ENCODE results near the gene TARBP2.
"Not testable (repeated sequence)": the region's sequence is repeated elsewhere in the genome, so short reads cannot be mapped to it uniquely, and the experiment has no call there.

TARBP2 gene

GRCh38 chr12:53476769-53477209, 24.3 kb upstream of the TARBP2 start:
- peak; percentile 46 for DNase-seq

GRCh38 chr12:53478865-53479264, 22.2 kb upstream of the TARBP2 start:
- no peak for DNase-seq

DNA sequence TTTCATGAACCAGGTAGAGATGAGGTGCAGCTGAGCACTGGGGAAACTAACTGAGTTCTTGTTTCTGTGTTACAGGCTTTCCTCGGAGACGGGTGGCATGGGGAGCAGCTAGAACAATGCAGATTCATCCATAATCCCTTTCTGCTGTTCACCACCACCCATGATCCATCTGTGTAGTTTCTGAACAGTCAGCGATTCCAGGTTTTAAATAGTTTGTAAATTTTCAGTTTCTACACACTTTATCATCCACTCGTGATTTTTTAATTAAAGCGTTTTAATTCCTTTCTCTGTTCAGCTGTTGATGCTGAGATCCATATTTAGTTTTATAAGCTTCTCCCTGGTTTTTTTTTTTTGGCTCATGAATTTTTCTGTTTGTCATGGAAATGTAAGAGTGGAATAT, 21.8 kb upstream of the TARBP2 start:
- DNase-seq, result no peak

DNA sequence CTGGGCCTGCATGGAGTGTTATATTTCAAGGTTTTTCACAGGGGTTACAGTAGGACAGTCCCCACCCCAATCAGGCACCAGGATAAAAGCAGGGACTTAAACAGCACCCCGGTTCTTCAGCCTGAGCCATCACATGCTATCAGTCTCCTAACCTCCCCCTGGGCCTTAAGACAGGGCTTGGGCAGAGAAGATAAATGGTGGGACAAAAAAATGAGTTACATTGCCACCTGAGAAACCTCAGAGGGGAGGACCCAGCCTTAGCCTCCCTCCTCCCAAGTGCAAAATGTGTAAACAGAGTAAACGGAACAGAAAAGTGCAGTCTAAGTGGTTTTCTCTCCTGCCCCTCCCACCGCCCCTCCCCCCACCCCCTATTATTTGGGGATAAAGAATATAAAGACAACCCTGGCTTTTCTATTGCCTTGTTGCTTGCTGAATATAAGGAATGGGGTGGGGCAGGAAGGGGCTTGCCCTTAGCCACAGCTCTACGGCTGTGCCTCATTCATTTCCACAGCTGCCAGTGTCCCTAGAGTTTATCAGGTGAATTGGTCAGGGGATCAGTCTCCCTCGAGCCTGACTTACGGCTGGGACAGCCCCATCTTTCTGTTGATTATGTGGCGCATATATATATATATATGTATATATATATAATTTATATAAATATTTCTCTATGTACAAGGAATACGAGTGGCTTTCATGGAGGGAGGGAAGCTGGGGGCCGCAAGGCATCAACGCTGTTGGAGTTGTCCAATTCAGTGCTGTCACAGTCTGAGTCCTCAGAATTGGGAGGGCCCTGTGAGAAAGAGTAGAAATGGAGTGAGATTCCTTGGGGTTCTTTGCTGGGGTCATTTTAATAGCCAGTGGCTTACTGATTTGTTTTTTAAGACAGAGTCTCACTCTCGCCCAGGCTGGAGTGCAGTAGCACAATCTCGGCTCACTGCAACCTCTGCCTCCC, 20.3 kb upstream of the TARBP2 start:
- no peak for DNase-seq

DNA sequence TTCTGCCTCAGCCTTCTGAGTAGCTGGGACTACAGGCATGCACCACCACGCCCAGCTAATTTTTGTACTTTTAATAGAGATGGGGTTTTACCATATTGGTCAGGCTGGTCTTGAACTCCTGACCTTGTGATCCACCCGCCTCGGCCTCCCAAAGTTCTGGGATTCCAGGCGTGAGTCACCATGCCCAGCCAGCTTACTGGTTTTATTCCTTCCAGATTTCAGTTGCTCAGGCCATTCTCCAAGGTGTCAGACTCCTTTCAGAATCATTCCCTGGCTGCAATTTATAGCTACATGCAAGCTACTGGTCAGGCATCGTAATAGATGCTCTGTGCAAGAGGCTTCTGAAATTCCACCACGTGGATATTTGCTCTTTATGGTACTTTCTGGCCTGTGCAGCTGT, 19.6 kb upstream of the TARBP2 start:
- not testable (repeated sequence) for DNase-seq

- peak; percentile 53 for DNase-seq
Observed at GRCh38 chr12:53481939-53482586, 19.0 kb upstream of the TARBP2 start.

DNA sequence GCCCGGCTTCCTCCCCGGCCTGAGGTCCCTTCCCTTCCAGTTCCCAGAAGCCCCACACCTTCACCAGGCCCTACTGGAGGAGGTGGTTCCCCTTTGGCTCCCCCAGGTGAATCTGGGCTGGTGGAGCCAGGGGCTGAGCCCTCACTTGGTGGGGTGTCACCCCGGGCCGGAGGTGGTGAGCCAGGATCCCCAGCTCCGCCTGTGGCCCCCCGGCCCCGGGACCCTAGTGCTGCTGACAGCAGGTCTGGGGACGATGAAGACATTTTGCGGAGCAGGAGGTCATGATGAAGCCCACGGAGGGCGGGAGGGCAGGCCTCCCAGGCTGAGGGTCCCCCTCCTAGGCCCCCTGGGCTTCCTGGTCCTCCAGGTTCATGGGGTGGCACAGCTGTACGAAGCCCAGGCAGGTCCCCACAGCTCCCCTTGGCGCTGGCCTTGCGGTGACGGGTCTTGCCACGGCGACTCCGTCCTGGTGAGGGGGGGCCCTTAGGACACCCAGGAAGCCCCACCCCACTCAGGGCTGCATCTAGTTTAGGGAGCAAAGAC, 18.4 kb upstream of the TARBP2 start:
- DNase-seq, result no peak

DNA sequence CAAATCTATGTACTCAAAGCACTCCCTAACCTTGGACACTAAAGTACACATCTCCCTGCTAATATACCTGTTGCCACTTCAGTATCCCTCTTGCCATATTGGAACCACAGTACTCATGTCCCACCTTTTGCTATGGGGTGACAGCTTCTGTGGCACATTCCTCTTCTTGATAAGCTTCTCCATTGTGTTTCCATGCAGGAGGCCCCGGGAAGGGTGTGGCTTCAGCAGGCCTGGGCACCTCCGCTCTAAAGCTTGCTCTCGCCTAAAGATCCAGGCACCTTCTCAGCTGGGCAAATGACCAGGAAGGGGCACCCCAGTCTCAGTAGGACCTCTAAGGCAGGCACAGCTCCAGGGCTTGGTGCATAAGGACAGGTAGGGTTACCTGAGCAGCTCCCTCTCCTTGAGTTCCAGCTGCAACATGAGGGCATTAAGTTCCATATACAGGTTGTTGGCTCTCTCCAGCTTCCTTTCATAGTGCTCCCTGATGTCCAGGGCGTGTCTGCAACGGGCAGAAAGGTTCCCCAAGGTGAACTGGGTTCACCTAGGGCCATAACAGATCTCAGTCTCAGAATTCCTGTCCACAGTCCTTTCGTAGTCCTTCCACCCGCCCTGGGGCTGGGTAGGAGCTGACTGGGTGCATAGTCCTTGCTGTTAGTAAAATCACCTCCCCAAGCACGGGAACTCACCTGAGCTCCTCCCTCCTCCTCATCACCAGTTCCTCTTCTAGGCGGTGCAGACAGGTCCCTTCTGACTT, 17.7 kb upstream of the TARBP2 start:
- no peak for DNase-seq

- no peak for DNase-seq
Observed at GRCh38 chr12:53483979-53484377, 17.1 kb upstream of the TARBP2 start.

GRCh38 chr12:53484686-53485575, 16.2 kb upstream of the TARBP2 start:
- DNase-seq, result no peak

DNA sequence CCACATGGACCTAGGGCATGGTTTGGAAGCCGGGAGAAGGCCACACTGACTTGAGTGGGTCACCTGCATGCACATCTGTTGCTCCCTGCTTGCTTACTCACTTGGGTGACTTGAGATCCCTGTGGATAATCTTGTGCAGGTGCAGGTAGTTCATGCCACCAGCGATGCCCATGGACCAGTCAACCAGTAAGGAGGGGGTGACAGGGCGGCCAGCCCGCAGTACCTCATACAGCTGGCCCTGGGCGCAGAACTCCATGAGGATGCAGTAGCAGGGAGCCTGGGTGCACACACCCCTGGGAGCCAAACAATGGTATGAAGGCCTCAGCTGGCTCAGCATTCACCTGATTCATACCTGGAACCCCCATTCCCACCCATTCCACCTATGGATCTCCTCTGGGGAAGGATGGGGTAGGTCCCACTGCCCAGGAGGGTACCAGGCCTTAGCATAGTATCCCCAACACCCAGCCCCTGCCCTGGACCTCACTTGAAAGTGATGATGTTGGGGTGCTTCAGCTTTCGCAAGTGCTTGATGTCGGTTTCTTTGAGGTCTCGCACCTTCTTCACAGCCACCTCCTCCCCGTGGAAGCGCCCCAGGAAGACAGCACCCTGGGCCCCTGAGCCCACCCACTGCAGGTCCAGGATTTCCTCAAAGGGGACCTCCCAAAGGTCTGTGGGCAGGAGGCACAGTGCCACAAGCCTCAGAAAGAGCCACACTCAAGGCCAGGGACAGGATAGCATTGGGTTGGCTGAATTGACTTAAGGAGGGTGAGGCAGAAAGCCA, 14.9 kb upstream of the TARBP2 start:
- DNase-seq, result no peak

DNA sequence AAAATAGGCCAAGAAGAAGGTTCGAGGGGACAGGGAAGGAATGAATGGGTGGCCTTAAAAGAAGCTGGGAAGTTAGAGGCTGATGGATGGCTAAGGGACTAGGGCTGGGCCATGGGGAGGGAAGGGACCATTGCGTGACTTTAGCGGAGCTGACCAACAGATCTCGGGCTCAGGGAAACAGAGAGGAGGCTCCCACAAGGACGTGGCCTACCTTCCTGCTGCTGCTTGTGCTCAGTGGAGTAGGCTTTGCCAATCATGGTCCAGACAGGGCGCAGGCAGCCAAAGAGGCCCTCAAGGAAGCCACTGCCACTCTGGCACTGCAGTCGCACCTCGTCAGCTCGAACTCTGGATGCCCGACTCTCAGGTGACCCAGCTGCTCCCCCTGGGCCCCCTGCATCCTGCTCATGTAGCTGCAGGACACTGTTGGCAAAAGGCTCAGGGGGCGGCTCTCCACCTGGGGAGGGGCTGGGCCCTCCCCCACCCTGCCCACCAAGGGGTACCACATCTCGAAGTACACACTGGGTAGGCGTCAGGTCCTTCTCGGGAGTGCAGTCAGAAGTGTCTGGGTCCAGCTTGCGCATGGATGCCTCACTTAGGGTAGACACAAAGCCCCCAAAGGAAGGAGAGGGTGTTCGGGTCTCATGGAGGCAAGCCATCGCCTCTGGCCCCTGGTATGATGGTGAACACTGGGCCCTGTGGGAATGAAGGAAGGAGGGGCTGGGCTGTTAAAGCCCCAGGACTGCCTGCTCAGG, 14.2 kb upstream of the TARBP2 start:
- no peak for DNase-seq

DNA sequence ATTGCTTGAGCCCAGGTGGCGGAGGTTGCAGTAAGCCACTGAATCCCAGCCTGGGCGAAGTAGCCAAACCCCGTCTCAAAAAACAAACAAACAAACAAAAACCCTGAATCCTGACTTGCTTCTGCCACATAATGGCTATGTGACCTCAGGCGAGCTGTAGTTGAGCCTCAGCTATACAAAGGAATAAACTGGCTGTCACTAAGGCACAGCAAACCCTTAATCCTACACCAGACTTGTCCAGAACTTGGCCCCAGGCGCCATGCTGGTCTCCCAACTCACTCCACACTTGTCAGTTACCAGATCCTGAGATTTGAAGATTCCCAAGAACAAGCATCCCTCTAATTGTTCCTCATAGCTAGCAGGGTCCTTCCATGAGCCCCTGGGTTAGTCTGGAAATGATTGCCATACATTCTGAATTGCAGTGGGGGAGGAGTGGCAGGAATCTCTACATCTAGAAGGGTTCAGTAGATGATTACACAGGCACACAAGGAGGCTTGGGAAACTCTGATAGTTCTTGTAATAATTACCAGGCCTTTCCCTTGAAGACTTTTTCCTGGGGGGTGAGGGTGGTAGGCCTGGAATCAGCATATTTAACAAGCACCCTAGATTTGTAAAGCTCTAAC, 11.7 kb upstream of the TARBP2 start:
- DNase-seq, result no peak

DNA sequence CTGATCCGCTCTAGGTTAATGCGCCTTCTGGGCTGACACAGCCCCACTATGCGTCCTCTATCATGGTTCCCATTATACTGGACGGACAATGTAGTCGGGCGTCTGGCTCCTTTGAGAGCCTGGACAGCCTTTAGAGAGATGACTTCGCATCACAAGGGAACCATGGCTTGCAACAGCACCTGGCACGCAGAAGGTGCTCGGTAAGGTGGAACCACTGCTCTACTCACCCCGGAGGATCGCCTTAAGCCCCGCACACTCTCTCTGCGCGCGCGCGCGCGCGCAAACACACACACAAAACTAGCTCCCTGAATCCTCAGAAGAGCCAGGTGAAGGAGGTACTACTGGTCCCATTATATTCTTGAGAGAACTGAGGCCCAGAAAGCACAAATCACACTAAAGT, 8.9 kb upstream of the TARBP2 start:
- DNase-seq, result no peak

DNA sequence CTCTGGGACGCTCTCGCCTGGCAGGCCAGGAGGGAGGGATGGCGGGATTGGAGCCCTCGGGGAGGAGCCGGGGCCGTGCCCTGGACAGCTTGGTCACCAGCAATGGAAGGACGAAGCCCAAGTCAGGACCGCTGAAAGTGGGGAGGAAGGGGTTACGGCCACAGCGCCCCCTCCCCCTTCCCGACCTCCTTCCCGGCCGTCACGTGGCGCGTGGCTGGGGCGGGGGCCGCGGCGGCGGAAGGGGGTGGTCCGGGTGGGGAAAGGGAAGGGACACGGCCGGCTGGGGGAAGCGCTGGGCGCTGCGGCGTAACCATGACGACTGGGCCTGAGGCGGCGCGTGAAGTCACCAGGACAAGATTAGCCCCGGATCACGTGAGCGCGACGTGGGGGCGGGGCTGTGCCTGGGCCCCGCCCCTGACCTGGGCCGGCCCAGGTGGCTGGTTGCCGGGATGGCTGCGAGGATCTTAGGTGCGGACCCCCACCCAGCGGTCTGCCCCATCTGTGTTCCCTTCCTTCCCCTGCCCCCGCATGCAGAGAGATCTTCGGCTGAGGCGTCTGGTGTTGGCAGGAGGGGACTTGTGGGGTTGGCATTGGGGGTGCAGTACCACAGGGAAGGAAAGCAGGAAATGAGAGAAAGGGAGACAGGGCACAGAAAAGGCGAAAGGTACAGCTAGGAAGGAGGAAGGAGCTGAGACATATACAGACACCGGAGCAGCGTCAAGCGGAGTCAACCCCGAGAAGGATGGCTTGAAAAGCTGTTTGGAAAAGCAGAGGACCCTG, 8.1 kb upstream of the TARBP2 start:
- DNase-seq, result peak; percentile 85

GRCh38 chr12:53493610-53494391, 7.3 kb upstream of the TARBP2 start:
- no peak for DNase-seq

- DNase-seq, result peak; percentile 43
Observed at GRCh38 chr12:53495903-53496751, 5.0 kb upstream of the TARBP2 start.

- DNase-seq, result no peak
Observed at GRCh38 chr12:53496752-53497032, 4.4 kb upstream of the TARBP2 start.

Measured in hematopoietic multipotent progenitor cell treated with erythropoietin and hydrocortisone succinate and interleukin-3 and kit ligand, for 8 days (in vitro differentiated cells).